GM19035 (cell line): ENCODE results near the gene RAP1GAP2.

Source experiments
- ATAC-seq: cut with Tn5 transposase; IDR thresholded peaks from one replicate; pipeline ENCODE4 v1.9.1; 2021; ENCODE audit not compliant: unreplicated experiment

Gene RAP1GAP2

DNA sequence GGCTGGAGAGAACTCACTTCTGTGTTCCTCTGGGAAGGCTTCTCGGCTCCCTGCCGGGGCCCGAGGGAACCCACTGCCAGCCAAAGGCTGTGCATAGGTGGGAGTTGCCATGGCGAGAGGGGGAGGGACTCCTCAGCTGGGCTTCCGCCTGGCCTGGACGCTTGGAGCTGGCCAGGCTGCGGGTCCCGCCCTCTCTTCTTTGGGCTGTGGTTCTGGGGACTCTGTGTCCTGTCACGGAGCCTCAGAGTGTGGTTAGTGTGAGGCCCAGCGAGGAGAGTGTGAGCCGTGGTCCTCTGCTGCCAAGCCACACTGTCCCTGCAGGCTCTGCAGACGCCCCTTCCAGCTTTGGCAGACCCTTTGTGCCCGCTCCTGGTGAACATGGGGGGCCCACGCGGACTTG lies 144.1 kb downstream of the RAP1GAP2 start:
- no peak for ATAC-seq

- no peak for ATAC-seq
Observed at GRCh38 chr17:2943981-2944380, 147.7 kb downstream of the RAP1GAP2 start.

DNA sequence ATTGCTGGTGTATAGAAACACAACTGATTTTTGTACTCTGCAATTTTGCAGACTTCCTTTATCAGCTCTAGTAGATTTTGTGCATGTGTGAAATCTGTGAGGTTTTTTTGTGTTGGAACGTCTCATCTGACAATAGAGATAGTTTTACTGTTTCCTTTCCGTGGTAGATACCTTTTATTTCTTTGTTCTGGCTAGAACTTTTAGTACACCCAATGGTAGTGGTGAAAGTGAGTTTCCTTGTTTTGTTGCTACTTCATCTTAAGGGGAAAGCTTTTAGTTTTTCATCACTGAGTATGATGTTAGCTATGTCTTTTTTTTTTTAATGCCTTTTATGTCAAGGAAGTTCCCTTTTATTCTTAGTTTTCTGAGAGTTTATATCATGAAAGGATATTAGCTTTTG lies 149.1 kb downstream of the RAP1GAP2 start:
- no peak for ATAC-seq

- ATAC-seq = no peak
Observed at GRCh38 chr17:2946144-2946543, 149.9 kb downstream of the RAP1GAP2 start.

GRCh38 chr17:2947588-2947950 lies 151.3 kb downstream of the RAP1GAP2 start:
- ATAC-seq = no peak

- ATAC-seq = no peak
Observed at GRCh38 chr17:2947996-2948550, 151.8 kb downstream of the RAP1GAP2 start.

DNA sequence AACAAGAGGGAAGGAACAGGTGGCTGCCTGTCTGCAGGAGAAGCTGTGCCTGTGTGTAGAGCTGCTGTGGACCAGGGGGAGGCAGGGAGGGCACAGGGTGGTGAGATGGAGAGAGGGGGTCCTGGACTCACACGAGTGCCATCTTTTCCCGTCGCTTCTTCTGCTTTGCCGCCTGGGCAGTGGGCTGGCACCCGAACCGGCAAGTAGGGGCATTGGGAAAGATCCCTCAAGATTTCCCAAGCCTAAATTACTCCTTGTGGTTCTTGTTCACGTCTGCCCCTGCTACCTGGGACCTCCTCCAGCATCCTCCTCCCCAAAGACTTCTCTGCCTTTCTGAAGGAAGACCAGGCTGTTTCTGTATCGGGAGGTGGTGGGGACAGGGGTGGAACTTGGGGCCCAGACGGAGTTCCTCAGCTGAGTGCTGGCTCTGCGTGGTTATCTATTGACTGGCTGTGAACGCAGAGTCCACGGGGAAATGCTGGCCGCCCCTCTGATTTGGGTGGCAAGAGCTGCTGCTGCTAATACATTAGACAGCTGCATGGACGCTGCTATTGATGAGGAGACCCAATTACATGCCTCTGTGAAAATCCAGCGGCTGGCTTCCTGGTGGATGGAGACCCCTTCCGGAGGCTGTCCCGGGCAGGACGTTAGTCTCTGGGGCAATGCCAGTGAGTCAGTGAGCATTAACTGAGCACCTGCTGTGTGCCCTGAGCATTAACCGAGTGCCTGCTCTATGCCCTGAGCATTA lies 152.7 kb downstream of the RAP1GAP2 start:
- no peak for ATAC-seq

DNA sequence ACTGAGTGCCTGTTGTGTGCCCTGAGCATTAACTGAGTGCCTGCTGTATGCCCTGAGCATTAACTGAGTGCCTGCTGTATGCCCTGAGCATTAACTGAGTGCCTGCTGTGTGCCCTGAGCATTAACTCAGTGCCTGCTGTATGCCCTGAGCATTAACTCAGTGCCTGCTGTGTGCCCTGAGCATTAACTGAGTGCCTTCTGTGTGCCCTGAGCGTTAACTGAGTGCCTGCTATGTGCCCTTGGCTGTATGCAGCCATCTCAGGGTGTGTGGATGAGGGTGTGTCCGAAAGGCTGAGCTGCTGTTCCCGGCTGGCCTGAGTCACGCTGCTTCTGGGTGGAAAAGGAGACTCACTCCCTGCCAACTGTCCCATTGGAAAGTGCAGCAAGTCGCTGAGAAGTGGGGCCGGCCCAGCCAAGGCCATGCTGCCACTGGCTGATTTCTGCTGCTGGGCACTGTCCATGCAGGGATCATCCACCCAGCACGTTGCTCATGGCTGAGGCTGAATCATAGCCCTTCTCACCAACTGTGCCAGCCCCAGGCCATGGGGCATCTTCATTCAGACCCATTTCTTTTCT lies 153.3 kb downstream of the RAP1GAP2 start:
- no peak for ATAC-seq

- no peak for ATAC-seq
Observed at GRCh38 chr17:2950846-2951245, 154.6 kb downstream of the RAP1GAP2 start.

- ATAC-seq = no peak
Observed at GRCh38 chr17:2952174-2952845, 156.1 kb downstream of the RAP1GAP2 start.

DNA sequence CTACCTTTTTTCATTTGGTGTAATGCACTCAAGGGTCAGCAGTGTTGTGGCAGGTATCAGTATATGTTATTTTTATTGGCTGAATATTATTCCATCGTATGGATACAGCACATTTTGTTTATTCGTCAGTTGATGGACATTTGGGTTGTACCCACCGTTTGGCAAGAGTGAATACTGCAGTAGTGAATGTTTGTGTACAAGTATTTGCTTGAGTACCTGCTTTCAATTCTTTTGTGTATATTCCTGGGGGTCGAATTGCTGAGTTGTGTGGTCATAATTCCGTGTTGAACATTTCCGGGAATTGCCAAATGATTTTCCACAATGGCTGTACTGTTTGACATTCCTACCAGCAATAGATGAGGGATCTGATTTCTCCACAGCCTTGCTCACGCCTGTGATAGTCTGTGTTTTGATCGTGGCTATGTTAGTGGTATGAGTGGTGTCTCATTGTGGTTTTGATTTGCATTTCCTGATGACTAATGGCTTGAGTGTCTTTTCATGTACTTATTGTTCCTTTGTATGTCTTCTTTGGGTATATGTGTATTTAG lies 158.7 kb downstream of the RAP1GAP2 start:
- no peak for ATAC-seq

GRCh38 chr17:2955931-2956582 lies 159.8 kb downstream of the RAP1GAP2 start:
- no peak for ATAC-seq

DNA sequence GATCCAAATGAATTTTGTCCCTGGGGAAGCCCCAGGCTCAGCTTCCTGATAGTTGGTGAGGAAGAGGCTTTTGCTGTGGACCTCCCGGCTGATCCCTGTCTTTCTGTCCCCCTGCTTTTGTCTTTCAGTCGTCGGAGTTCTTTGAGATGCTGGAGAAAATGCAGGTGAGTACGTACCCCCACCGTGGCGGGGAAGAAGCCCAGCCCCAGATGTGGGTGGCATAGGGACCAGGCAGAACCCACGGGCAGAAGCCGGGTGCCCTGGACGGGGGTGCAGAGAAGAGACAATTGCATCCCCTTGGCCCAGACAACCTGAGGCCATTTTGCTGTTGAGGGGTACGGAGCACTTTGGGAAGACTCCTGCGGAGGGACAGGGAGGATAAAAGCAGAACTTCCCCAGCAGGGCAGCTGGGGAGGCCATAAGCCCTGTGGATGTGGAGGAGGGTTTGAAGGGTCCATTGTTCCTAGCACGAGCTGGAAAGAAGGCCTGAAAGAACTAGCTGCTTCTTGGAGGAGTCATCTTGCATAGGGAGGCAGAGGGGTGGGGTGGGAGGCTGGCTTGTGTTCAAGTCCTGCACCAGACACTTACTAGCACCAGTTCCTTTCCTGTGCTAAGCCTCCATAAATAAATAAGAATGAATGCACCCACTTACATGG lies 161.5 kb downstream of the RAP1GAP2 start:
- no peak for ATAC-seq

DNA sequence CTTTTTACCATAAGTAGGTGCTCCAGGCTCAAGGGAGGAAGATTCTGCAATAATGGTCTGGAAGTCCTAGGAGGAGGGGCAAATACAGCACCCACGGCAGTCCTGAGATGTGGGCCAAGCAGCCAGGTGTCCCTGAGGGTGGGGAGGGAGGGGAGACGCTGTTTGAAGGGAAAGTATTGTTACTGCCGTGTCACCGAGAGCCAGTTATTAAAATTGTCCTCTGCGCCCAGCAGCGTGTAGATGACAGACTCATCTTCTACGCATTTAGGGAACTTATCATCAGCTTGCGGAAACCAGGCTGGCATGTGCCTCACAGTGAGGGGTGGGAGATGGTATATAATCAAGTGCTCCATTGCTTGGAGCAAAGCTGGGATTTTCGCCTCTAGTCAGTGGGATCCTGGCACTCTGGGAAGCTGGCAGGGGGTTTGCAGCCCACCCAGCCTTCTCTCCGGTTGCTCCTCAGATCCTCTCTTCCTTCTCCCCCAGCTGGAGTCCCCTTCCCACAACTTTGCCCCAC lies 162.5 kb downstream of the RAP1GAP2 start:
- ATAC-seq = no peak

DNA sequence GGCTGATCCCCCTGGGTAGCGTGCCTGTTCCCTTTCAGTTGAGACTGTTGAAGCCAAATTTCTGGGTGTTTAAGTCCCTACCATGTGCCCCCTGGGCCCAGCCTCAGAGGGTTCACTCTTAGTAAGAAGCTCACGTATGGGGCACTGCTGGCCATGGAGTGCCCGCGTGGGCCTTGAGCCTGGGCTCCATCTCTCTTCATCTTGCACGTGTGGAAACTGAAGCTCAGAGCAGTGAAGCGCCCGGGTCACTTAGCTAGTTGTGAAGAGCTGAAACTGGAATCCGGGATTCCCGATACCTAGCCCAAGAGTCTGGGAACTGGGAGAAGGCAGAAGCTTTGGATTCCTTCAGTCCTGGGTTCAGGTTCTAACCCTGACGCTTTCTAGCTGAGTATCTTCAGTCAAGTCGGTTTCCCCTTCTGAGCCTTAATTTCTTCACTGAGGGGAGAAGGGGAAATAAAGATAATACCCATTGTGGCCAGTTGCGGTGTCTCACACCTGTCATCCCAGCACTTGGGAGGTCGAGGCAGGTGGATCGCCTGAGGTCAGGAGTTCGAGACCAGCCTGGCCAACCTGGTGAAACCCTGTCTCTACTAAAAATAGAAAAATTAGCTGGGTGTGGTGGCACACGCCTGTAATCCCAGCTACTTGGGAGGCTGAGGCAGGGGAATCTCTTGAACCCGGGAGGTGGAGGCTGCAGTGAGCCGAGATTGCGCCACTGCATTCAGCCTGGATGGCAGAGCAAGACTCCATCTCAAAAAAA lies 163.3 kb downstream of the RAP1GAP2 start:
- ATAC-seq = no peak

DNA sequence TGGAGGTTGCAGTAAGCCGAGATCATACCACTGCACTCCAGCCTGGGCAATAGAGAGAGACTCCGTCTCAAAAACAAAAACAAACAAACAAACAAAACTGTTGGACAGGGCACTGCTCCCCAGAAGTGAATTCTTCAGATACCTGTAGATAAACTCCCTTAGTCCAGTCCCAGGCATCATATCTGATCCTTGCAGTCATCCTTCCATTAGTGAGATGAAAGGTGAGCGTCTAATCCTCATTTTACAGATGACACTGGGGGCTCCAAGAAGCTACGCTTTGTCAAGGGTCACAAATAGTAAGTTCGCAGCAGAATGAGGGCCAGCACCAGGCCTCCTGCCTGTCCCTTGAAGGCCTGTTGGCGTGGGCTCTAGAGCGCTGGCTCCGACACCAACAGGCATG lies 165.2 kb downstream of the RAP1GAP2 start:
- no peak for ATAC-seq

DNA sequence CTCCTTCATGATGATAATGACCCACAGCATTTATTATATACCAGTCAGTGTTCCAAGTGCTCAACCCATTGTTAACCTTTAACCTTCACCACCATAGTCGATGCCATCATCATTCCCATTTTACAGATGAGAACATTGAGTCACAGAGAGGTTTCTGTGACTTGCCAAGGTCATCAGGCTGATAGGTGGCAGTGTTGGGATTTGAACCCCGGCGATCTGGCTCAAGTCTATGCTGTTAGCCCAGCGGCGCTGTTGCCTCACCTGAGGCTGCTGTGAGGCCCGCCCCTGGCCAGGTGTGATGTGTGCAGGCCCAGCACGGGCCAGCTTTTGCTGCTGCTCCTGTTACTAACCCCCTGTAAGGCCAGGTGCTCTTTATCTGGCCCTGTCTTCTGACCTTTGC lies 166.0 kb downstream of the RAP1GAP2 start:
- no peak for ATAC-seq

DNA sequence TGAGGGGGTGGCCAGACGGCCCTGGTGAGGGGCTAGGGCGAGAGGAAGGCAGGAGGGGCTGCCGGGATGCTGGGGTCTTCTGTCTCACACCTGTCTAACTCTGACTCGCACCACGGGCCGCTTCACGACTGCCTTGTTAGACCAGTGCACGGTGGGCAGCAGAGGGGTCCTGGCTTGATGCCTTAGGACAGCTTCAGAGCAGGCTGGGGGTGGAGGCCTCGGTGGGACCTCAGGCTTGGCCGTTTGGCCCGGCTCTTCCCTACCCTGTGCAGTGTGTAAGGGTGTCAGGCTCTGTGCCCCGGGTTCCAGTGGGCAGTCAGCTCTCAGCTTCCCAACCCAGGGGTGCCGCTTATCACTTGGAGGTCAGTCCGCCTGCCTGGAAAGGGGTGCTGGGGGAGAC lies 166.5 kb downstream of the RAP1GAP2 start:
- no peak for ATAC-seq

DNA sequence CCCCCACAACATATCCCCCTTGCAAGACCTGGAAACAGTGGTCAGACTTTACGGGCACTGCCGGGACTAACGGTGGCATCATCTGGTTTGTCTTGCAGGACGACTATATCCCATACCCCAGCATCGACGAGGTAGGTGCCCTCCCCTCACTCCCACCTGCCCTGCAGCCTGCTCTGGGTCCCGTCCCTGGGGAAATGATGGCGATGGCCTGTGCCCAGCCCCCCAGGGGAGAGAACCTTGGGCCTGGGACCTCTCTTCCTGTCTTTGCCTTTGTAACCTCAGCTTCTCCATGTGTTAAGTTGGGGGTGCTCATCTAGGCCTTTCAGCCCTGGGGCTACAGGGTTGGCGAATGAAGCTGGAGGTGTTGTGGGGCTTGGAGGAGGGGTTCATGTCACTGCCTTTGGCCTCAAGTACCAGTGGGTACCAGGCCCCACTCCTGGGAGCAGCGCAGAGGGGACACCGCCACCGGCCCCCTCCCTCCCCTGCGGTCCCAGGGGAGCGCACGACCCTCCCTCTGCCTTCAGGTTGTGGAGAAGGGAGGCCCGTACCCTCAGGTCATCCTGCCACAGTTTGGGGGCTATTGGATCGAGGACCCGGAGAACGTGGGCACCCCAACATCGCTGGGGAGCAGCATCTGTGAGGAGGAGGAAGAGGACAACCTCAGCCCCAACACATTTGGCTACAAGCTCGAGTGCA lies 167.2 kb downstream of the RAP1GAP2 start:
- no peak for ATAC-seq
